HG03095 (cell line): ENCODE measurements around the gene HSP90AA1.
"Not testable (repeated sequence)": the region's sequence is repeated elsewhere in the genome, so short reads cannot be mapped to it uniquely, and the experiment has no call there.

ENCODE experiments used
- ATAC-seq: cut with Tn5 transposase; IDR thresholded peaks from one replicate; pipeline ENCODE4 v1.9.1; 2021; ENCODE audit warnings: moderate library complexity; ENCODE audit not compliant: unreplicated experiment

HSP90AA1 gene

DNA sequence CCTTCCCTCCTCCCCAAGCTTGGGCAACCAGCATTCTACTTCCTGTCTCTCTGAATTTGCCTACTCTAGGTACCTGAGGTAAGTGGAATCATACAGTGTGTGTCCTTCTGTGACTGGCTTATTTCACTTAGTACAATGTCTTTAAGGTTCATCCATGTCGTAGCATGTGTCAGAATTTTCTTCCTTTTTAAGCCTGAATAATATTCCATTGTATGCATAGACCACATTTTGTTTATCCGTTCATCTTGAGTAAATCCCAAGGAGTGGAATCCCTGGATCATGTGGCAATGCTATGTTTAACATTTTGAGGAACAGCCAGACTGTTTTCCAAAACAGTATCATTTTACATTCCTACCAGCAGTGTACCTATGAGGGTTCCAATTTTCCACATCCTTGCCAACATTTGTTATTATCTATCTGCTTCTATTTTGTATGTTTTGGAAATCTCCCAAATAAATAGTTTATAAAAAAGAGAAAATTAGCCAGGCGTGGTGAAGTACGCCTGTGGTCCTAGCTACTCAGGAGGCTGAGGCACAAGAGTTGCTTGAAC lies 12.4 kb downstream of the HSP90AA1 start:
- no peak for ATAC-seq

DNA sequence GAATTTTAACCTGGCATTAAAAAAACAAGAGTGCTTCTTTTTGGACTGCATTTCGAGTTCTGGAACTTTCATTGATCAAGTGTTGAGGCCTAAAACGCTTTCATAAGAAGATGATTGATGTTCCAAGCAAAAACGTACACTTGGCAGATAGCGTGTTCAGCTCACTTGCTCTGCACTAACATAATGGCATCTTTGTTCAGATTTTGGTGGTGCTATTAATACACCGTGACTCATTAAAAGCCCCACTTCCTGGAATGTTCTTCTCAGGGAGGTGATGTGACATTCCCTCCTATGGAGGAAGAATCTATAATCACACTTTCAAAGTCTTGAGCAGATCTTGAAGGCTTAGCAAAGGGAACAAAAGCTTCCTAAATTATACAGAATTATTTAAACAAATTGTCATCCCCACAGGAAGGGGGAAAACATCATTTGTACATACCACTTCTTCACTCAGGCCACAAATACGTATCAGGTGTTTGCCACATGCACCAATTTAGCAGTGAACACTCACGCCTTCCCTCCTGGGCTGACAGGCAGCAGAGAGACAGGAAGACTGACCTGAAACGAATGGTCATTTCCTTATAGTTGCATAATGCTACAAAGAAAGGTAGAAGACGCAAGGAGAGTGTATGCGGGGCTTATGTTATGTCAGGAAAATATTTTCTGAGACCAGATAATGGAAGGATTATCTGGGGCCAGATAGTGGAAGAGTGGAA lies 15.4 kb downstream of the HSP90AA1 start:
- ATAC-seq = no peak

DNA sequence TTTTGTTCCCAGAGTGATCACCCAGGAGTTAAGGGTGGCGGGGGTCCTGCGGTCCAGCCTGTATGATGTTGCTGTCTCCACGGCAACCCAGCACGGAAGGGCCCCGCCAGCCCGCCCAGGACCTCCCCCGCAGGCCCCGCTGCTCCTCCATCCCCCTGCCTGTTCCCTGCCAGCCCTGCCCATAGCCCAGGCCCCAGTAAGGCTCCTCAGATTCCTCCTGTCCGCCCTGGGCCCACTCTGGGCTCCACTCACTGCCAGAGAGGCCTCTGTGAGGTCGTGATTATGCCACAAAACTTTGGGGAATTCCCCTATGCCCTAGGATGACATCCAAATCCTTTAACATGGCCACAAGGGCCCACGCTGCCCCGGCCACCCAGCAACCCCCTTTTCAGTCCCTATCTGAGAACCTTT lies 20.8 kb downstream of the HSP90AA1 start:
- no peak for ATAC-seq

DNA sequence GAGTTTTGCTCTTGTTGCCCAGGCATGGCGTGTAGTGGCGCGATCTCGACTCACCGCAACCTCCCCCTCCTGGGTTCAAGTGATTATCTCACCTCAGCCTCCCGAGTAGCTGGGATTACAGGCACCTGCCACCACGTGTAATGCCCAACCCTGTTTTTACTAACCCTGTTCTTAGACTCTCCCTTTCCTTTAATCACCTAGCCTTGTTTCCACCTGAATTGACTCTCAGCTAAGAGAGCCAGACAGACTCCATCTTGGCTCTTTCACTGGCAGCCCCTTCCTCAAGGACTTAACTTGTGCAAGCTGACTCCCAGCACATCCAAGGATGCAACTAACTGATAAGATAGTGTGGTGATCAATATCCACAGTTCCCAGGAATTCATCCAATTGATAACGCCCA lies 22.3 kb downstream of the HSP90AA1 start:
- ATAC-seq = not testable (repeated sequence)

DNA sequence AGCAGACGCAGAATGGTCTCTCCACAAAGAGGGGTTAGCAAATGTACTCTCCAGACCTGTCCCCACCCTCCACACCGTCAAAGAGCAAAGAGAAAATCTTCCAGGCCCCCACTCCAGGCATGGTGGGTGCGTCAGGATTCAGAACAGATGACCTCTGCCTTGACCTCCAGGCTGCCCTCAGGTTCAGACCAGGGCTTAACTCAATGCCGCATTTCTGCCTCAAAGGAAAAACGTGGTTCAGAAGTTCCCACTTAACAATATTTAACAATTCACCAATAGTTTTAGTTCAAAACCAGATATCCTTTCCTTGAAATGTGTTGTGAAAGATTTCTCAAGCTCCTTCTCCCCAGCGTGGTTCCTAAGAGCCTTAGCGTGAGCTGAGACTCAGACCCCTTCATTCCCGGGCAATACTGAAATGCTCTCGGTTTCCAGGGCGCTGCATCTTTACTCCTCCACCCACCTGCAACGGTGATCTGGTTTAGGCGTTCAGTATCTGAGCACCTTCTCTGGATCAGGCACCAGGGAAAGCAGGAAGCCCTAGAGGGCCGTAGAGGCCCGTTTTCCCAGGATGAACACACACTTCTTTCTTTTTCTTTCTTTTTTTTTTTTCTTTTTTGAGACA lies 22.9 kb downstream of the HSP90AA1 start:
- no peak for ATAC-seq

DNA sequence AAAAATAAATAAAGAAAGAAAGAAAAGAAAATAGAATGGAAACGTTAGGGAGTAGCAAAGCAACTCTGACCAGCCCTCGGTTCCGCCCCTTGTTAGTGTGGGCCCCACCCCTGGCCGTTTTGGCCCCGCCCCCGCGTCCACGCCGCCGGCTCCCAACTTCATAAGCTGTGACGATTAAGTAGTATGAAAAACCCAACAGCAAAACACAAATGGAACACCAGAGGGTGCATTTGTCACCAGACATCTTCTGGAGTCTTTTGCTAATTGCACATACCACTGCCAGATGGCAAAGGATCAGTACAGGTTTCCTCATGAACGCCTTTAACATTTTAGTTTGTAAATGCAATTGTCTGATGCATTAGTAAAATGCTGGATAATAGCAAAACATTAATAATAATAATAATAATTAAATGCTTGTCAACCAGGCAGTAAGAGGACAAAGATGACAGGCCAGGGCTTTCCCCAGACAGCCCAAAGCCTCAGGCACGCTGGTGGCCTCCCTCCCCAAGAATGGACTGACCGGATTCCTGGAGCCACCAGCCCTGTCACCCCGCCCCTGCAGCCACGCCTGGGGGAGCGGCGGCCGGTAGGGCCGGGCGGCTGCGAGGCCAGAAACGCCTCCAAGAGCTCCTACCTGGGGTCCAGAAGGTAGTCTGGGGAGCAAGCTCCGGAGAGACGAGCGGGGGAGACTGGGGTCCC lies 23.6 kb downstream of the HSP90AA1 start:
- ATAC-seq = no peak

DNA sequence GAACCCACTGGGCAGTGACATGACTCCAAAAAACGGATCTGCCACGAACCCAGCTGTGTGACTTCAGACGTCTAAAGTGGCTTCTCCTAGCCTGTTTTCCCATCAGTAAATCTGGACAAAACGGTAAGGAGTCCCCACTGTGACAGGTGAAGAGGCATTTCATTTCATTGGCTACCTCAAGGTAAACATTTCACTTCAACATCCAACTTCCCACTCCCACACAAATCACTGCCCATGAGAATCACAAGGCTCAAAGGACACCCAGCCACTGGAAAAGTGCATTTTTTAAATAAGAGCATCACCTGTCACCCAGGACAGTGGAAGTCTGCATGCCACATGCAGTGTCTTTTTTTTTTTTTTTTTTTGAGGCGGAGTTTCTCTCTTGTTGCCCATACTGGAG lies 27.9 kb downstream of the HSP90AA1 start:
- no peak for ATAC-seq

DNA sequence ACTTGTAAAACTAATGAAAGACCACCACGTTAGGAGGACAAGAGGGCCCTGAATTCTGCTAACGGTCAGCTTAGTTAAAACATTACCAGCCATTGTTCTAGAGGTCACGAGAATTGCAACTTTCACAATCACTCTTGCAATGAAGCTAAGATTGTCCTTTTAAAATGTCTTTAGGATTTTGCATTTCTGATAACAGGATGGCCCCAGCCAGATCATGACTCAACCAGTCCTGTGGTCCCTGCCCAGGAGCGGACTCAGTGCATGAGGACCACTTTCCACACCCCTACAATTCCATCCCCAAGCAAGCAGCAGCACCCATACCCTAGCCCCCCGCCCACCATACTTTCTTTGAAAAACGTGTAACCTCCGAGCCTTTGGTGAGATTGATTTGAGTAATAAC lies 28.7 kb downstream of the HSP90AA1 start:
- no peak for ATAC-seq

DNA sequence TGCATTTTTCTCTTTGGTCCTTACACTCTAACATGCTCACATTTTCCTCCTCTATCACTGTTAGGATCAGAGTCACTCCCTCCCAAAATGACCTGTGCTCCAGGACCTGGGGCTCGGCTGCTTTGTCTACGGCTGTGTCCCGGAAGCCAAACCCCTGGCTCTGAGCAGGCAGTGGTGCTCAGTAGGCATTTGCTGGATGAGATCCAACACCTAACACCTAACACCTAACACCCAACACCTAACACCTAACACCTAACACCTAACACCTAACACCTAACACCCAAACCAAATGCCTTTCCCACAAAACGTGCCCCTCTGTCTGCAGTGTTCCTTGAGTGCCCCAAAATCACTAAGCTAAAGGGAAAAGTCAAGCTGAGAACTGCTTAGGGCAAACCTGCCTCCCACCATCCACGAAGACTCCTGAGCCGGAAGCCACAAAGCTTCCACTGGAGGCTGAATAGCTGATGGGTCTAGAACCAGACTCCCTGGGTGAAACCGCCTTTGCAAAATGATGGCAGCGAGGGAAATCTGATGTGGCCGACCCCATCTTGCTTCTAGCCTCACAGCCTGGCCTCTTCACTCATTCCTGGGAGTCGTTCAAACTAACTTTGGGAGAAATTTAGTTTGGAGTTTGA lies 29.2 kb downstream of the HSP90AA1 start:
- no peak for ATAC-seq

DNA sequence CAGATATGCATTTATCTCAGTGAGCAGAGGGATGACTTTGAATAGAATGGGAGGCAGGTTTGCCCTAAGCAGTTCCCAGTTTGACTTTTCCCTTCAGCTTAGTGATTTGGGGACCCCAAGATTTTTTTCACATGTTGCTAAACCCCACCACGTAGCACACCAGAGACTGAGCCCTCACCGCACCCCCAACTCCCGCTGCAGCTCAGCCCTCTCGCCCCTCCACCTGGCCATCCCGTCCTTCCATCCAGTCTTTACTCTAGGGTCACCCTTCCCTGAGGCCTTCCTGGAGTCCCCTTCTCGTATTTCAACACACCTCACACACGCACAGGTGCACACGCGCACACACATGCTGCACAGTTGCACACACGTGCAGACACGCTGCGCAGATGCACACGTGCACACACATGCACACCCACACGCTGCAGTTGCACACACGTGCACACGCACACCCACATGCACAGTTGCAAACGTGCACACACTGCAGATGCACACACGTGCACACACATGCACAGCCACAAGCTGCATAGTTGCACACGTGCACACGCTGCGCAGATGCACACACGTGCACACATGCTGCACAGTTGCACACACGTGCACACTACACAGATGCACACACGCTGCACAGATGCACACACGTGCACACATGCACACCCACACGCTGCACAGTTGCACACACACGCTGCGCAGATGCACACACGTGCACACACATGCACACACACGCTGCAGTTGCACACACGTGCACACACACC lies 30.0 kb downstream of the HSP90AA1 start:
- ATAC-seq = no peak

DNA sequence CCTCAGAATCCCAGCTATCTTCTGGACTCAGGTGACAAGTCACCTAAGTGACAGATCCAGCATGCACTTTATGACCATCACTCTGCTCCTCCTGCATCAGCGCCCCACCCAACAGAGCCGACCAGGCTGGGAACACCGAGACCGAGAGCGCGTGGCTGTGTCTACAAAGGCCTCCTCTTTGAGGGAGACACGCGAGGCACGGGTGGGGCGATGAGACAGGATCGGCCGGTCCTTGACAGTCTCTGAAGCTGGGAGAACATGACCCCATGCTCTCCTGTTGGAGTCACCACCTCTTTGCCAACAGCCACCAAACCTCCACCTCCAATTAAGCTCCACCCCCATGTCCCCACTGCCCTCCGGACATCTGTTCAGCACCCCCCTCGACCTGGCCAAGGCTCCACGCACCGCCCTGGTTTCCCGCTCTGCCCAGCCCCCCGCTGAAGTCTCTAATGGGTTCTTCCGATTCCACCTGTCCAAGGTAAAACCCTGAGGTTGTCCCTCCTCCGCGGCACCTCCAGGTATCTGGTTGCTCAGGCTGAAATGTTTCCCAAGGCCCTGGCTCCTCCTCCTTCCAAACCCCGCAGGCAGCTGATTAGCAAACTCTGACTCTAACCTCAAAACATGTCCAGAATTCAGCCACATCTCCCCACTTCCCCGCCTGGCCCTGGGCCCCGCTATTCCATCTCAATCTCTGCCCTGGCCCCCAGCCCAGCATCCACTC lies 31.5 kb downstream of the HSP90AA1 start:
- no peak for ATAC-seq

DNA sequence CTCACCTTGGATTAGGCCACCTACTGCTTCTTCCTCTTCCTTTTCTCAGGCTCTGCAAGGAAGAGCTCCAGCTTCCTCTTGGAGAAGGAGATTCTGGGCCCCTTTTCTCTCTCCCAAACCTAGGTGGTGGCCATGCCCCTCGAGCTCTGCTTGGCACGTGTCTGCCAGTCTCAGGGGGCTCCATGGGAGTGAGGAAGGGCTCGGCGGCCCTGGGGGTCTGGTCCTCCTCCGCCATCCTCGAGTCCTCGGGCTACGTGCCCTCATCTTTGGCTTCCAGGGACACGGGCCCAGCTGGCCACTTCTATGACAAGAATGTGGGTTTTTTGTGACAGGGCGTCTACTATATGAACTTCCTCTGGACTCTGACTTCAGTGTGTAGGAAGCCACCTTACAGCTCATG lies 34.3 kb downstream of the HSP90AA1 start:
- no peak for ATAC-seq

DNA sequence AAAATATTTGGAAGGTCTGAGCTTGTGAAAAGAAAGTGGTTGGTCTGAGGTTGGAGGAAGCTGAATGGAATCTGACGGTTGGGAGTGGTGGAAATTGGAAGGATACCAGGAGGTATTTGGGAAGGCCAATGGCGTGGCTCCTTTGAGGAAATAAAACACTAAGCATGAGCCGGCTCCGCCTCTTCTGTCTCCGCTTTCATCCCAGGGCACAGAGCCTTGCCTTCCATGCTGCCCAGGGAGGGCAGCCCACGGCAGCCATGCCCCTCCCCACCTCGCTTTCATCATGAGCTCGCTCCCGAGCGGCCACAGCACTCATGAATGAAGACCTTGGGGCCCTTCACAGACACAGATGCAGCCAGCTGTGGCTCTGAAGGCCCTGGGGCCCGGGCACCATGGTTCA lies 36.2 kb downstream of the HSP90AA1 start:
- ATAC-seq = no peak

DNA sequence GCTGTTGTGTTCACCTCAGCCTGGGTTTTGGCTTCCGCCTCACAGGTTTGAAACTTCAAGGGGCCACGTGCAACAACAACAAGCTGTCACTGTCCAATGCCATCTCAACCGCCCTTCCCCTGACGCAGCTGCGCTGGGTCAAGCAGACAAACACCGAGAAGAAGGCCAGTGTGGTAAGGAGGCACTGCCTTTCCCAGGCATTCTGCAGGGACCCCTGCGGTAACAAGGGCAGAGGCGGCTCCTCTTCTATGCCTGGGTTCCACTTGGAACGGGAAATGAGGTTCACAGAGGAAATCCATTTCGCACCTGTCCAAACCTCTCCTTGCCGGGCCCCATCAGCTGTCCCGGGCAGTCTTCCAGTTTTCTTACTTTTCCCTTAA lies 36.8 kb downstream of the HSP90AA1 start:
- ATAC-seq = no peak

DNA sequence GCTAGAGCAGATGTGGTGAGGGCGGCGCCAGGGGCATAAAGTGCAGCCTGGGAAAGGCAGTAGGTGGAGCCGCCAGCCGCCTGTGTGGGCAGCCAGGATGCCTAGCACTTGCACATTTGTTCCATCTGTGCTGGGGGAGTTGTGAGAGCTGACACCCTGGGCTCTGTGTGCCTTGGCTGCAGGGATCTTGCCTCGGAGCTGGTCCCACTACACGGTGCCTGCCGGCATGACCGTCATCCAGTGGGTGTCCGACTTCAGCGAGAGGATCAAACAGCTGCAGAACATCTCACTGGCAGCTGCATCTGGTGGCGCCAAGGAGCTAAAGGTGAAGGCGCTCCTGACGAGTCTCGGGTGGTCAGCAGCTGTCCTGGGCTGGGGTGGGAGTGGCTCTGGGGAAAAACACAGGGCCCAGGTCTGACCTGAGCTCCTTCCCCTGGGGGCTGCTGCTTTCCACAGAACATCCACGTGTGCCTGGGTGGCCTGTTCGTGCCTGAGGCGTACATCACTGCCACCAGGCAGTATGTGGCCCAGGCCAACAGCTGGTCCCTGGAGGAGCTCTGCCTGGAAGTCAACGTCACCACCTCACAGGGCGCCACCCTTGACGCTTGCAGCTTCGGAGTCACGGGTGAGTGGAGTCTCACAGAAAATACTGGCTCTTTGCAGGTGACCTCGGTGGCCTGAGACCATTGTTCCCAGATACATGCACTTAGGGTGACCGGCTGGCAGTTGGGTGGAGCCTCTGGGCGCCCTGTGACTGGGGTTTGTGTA lies 37.4 kb downstream of the HSP90AA1 start:
- no peak for ATAC-seq

DNA sequence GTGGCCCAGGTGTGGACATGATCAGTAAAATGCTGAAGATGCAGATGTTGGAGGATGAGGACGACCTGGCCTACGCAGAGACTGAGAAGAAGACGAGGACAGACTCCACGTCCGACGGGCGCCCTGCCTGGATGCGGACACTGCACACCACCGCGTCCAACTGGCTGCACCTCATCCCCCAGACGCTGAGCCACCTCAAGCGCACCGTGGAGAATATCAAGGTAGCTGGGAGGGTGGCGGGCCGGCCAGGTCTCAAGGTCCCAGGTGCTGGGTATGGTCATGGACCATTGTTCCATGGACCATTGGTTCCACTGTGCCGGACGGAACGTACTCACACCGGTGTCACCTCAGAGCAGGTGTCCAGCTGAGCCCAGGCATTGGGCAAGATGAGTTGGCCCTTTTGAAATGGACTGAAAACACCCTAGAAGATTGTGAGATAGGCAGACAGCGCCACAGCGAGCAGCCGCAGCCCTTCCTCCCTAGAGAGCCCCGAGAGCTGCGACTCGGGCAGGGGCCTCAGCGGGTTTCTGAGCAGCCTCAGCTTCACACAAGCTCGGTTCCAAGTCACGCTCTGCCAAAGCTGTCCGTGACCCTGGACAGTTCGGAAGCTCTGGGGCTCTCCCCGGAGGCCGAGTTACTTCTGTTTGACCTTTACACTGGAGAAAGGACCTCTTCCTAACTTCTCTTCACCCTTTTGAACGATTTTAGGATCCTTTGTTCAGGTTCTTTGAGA lies 38.9 kb downstream of the HSP90AA1 start:
- ATAC-seq = no peak

DNA sequence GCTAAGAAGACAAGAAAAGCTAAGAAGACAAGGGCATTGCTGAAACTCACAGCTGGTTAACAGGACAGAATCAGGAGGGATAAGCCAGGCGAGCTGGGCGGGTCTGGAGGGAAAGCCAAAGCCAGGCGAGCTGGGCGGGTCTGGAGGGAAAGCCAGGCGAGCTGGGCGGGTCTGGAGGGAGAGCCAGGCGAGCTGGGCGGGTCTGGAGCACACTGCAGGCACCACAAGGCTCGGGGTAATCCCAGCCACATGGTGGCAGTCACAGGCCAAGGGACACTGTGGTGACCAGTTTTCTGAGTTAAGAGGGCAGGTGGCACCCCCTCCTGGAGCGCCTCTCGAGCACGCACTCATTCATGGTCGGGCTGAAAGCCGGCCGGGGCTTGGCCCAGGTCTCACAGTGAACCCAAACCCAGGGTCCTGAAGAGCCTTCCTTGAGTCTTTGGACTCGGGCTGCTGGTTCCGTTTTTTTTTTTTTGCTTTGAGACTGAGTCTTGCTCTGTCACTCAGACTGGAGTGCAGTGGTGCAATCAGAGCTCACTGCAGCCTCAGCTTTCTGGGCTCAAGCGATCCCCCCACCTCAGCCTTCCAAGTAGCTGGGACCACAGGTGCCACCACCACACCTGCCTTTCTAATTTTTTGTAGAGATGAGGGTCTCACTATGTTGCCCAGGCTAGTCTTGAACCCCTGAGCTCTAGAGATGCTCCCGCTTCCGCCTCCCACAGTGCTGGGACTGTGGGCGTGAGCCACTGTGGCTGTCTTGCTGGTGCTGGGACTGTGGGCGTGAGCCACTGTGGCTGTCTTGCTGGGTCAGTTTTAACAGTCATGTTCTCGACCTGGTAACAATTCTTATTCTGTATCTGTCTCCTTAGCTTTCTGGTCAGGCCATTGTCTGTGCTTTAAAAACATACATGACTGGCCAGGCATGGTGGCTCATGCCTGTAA lies 40.2 kb downstream of the HSP90AA1 start:
- no peak for ATAC-seq

DNA sequence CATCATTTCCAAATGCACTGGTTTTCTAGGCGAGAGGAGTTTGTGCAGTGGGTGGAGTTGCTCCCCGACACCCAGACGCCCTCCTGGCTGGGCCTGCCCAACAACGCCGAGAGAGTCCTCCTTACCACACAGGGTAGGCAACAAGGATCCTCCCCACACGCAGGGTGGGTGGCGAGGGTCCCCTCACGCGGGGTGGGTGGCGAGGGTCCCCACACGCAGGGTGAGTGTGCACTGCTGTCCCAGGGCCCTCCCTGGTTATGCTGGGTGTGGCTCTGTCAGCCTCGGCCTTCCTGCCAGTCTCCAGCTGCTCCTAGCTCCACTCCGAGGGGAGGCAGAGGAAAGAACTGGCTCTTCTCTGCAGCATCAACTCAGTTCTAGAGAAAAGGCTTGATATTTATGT lies 42.3 kb downstream of the HSP90AA1 start:
- no peak for ATAC-seq
